NCI-H2227 (cell line): ENCODE results near the gene SMCO4.

Experiments
- DNase-seq: peaks from one replicate; lab custom pipeline; 2025; ENCODE audit not compliant: unreplicated experiment; lab: John Stamatoyannopoulos, UW

SMCO4 gene

DNA sequence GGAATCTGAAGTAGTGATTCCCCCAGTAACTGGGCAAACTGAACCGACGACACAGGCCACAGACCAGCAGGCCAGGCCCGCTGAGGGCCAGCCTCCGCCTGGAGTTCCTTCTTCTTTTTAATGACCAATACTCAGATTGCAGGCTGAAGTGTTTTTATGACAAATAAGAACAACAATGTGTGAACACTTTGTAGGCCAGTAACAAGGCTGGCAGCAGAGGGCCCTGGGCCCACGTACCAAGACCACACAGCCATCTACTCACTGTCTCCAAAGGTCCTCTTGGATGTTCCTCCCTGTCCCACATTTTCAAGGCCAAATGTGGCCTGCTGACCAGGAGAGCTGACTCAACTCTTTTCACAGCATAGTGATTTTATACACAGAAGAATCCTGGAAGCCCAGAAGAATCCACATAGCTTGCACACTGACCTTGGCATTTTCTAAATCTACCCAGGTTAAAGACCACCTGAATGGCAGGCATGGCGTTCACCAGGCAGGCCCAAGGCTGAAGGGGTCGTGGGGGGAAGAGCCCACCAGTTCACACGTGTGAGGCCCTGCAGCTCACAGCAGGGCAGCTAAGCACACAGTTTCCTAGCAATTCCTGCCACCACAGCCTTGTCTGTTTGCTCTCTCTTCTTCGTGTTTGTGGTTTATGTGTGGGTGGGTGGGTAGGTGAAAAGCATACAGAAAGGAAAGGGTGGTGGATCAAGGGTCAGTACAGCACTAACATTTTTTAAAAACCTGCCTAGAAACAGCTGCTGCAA, 13.3 kb downstream of the SMCO4 start:
- no peak for DNase-seq

- peak; percentile 5 for DNase-seq
Observed at GRCh38 chr11:93528757-93529645, 14.2 kb downstream of the SMCO4 start.

- DNase-seq = no peak
Observed at GRCh38 chr11:93528252-93528651, 14.9 kb downstream of the SMCO4 start.

DNA sequence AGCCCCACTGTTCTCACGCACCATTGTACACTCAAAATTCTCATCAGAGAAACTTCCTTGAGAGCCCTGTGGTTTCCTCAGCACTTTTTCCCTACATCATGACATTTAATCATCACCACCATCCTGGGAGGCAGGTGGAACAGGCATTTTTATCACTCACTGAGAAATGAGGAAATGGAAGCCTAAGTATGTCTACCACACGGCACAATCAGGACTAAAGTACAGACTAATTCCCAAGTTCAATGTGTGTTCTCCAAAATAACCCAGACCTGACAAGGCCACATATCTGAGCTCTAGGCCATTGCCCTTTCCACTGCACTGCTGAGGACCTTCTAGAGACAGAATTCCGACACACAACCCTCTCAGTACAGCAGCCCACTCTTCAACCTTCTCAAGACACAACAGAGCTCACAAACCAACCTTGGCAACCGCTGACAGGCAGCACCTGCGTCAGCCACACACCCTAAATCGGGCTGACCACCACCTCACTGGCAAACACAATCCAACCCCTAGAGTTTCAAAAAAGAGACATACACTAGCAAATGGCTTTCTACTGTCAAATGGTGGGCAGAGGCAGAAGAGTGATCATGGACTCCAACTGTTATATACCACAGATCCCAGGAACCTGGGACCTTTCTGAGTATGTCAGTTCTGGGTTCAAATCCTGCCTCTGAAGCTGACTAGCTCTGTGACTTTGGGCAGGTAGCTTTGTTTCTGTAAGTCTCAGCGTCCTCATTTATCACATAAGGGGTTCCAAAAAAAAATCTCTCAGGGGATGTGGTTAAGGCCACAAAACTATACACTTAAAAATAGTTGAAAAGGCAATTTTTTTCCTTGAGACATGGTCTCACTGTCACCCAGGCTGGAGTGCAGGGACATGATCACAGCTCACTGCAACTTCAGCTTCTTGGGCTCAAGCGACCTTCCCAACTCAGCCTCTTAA, 16.3 kb downstream of the SMCO4 start:
- DNase-seq = no peak

GRCh38 chr11:93526346-93526633, 16.9 kb downstream of the SMCO4 start:
- no peak for DNase-seq

- no peak for DNase-seq
Observed at GRCh38 chr11:93525601-93526345, 17.4 kb downstream of the SMCO4 start.

DNA sequence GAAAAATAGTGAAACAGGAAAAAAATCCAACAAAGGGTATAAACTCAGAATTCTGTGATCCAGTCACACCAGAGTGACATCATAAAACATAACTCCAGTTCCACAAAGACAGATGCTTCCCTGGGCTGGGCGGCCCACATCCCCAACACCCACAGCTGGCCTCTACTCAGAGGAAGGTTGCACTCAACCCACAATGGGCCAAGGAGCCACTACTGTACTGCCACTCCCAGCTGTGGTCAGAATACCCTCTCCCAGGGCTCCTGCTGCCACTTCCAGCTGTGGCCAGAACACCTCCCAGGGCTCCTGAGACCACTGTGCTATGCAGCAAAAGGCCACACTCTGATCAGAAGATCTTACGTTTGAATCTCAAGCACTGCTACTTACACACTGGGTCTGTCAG, 18.3 kb downstream of the SMCO4 start:
- DNase-seq = no peak

DNA sequence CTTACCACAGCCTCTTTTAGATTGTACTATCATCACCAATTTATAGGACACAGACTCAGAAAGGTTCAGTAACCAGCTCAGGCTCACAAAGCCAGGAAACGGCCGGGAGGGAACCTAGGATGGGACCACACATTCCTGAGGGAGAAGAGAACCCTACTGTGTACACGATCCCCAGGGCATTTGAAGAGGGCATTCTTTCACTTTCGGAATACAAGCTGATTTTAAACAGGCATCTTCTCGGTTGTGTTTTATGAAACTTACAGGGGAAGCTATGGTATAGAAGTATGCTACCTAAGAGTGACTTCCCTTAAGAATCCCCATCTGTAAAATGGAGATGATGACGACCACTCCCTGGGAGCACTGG, 19.0 kb downstream of the SMCO4 start:
- DNase-seq = no peak

GRCh38 chr11:93520726-93521509, 22.3 kb downstream of the SMCO4 start:
- DNase-seq = no peak

- DNase-seq = no peak
Observed at GRCh38 chr11:93519179-93519578, 24.0 kb downstream of the SMCO4 start.

GRCh38 chr11:93518081-93518480, 25.1 kb downstream of the SMCO4 start:
- DNase-seq = no peak

DNA sequence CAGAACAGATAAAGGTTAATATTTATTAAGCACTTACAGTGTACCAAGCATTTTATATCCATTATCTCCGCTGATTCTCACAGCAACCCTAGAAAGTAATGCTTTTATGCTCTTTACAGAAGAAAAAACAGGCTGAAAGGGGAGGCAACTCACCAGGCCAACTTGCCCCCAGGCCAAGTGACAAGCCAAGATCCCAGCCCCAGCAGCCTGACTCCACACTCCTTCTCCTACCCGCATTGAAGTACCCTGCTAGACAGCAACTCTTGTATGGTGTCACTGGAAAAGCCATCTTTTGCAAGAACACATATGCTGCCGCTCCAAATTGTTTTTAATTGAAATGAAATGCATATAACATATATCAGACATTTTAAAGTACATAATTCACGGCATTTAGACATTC, 25.6 kb downstream of the SMCO4 start:
- DNase-seq = no peak

- no peak for DNase-seq
Observed at GRCh38 chr11:93517041-93517440, 26.1 kb downstream of the SMCO4 start.

GRCh38 chr11:93515441-93516025, 27.7 kb downstream of the SMCO4 start:
- no peak for DNase-seq

GRCh38 chr11:93514712-93515111, 28.5 kb downstream of the SMCO4 start:
- no peak for DNase-seq

GRCh38 chr11:93513772-93514171, 29.4 kb downstream of the SMCO4 start:
- no peak for DNase-seq

- no peak for DNase-seq
Observed at GRCh38 chr11:93512949-93513667, 30.1 kb downstream of the SMCO4 start.

GRCh38 chr11:93512073-93512475, 31.1 kb downstream of the SMCO4 start:
- DNase-seq = no peak
